HG02571 (cell line): ENCODE measurements around the gene IVNS1ABP.
"Not testable (repeated sequence)": the region's sequence is repeated elsewhere in the genome, so short reads cannot be mapped to it uniquely, and the experiment has no call there.

Source experiments
- ATAC-seq: cut with Tn5 transposase; IDR thresholded peaks from one replicate; pipeline ENCODE4 v1.9.1; 2021; ENCODE audit warnings: mild to moderate bottlenecking, moderate library complexity; ENCODE audit not compliant: unreplicated experiment

IVNS1ABP gene

DNA sequence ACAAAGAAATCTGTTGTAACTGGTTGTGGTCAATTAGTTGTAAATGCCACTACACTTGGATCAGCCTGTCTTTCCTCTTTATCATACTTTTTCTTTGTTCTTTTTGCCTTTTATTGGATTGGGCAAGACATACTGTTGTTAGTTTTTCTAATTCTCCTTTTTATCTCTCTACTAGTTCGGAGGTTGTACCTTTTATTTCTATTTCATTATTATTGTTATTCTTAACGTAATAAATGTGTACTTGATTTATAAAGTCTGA is 59.2 kb downstream of the IVNS1ABP start:
- ATAC-seq = no peak

DNA sequence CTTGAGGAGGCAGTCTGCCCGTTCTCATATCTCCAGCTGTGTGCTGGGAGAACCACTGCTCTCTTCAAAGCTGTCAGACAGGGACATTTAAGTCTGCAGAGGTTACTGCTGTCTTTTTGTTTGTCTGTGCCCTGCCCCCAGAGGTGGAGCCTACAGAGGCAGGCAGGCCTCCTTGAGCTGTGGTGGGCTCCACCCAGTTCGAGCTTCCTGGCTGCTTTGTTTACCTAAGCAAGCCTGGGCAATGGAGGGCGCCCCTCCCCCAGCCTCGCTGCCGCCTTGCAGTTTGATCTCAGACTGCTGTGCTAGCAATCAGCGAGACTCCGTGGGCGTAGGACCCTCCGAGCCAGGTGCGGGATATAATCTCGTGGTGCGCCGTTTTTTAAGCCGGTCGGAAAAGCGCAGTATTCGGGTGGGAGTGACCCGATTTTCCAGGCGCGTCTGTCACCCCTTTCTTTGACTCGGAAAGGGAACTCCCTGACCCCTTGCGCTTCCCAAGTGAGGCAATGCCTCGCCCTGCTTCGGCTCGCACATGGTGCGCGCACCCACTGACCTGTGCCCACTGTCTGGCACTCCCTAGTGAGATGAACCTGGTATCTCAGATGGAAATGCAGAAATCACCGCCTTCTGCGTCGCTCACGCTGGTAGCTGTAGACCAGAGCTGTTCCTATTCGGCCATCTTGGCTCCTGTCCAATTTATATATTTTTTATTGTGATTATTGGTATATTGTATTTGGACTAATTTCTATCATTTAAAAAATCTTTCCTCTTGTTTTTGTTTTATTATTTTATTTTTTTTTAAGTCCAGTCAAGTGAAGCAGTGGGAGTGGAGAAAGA is 59.7 kb downstream of the IVNS1ABP start:
- ATAC-seq = not testable (repeated sequence)

DNA sequence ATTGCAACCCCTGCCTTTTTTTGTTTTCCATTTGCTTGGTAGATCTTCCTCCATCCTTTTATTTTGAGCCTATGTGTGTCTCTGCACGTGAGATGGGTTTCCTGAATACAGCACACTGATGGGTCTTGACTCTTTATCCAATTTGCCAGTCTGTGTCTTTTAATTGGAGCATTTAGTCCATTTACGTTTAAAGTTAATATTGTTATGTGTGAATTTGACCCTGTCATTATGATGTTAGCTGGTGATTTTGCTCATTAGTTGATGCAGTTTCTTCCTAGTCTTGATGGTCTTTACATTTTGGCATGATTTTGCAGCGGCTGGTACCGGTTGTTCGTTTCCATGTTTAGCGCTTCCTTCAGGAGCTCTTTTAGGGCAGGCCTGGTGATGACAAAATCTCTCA is 61.4 kb downstream of the IVNS1ABP start:
- ATAC-seq = not testable (repeated sequence)

DNA sequence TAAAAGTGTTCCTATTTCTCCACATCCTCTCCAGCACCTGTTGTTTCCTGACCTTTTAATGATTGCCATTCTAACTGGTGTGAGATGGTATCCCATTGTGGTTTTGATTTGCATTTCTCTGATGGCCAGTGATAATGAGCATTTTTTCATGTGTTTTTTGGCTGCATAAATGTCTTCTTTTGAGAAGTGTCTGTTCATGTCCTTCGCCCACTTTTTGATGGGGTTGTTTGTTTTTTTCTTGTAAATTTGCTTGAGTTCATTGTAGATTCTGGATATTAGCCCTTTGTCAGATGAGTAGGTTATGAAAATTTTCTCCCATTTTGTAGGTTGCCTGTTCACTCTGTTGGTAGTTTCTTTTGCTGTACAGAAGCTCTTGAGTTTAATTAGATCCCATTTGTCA is 64.6 kb downstream of the IVNS1ABP start:
- not testable (repeated sequence) for ATAC-seq

DNA sequence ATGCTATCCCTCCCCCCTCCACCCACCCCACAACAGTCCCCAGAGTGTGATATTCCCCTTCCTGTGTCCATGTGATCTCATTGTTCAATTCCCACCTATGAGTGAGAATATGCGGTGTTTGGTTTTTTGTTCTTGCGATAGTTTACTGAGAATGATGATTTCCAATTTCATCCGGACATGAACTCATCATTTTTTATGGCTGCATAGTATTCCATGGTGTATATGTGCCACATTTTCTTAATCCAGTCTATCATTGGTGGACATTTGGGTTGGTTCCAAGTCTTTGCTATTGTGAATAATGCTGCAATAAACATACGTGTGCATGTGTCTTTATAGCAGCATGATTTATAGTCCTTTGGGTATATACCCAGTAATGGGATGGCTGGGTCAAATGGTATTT is 65.1 kb downstream of the IVNS1ABP start:
- not testable (repeated sequence) for ATAC-seq

DNA sequence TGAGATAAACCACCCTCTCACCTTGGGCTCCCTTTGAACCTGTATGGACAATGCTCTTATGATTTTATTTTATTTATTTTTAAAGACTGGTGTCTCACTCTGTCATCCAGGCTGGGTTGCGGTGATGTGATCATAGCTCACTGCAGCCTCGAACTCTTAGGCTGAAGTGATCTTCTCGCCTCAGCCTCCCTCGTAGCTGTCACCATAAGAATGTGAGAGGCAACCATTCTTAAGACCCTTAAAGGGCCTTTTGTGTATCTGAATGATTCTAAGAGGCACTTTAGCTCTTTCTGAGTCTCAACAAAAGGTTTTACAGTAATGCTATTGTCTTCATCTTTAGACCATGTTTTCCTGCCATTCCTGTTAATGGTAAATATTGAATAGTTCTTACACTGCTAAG is 67.0 kb downstream of the IVNS1ABP start:
- ATAC-seq = no peak

DNA sequence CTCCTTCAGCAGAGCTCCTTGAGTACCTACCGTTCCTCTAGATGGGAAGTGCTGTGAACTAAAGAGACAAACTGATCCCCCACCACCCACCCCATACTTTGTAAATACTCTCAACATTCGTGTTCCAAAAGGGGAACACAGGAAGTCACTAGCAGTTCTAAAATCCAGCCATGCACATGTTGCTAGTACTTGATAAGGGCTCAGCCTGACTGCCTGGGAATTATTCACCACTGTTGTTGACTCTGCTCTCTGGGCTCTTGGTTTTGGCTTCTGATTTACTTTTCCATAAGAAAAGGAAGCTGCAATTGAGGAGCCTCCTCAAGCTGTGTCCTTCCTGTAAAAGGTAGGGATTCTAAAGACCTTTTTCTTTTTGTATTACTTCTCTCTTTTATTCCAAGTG is 67.5 kb downstream of the IVNS1ABP start:
- ATAC-seq = no peak
